Muscle of back (tissue), 11 donors: ENCODE measurements around the gene CCNI2. TPM values are rescaled to one million over a fixed set of nuclear protein-coding genes. Genes with fewer than 3 reads are reported as not detected.

Source experiments
- DNase-seq, 3 donors: peaks; one replicate each; pipeline versions ENCODE4 v3.0.0 to v3.0.0-alpha.2; 2013
- polyA plus RNA-seq, 10 donors: library from polyadenylated mRNA; unstranded; fragments of 120-200 nt; gene quantifications; one replicate each; pipeline ENCODE4 v1.2.1, GENCODE V29; 2013; ENCODE audit not compliant: insufficient read length in 10 of 10

The CCNI2 gene
- polyA plus RNA-seq, 10 donors = 0.40 to 1.9 (median 0.83) TPM; not detected in 1

- DNase-seq = no peak
Observed at GRCh38 chr5:132748522-132749000, 1.3 kb downstream of the CCNI2 start.

- DNase-seq = no peak
Observed at GRCh38 chr5:132749506-132749905, 2.3 kb downstream of the CCNI2 start.

DNA sequence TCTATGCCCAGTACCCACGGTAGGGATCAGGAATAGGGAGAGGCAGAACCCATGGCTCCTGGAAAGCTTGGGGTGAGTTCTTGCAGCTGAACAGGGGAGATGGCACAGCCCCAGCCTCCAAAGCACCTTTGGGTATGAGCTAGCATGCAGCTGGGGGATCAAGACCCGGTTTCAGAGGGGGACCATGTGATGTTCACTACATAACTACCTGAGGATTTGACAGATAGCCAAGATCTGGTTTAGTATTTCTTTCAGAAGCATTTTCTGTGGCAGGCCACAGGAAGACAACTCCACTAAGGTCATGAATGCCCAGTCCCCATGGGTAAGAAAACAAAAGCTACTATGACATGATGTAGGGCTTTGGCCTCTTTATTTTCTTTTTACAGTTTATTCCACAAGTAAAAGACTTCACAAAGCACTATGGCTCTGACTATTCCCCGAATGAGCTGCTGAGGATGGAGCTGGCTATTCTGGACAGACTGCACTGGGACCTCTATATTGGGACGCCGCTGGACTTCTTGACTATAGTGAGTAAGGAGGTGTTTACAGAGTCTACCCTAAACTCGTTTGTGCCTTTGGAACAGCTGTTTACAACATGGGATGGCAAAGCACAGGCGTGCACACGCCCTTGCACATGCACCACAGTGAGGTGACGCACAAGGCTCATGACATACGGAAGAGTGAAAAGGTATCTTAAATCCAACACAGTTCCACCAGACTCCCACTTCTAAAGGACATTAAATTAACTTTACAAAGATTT lies 3.4 kb downstream of the CCNI2 start:
- no peak for DNase-seq

DNA sequence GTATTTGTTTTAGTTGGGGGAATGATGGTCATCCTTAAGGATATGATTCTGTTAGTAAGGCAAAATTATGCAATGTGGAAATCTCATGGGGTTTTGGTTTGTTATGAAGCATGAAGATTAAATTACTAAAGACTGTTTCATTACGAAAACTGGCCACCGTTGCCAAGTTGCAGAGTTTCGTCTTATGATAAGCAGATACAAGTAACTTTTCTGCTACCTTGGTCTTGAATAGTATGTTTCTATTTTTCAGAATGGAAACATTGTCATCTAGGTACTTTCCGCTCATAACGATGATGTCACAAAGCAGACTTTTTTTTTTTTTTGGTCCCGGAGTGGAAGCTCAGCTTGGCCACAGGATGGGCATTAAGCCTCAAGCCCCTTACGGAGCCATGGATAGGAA lies 4.2 kb downstream of the CCNI2 start:
- DNase-seq = peak in 2 of 3 donors; percentile 35 to 37

DNA sequence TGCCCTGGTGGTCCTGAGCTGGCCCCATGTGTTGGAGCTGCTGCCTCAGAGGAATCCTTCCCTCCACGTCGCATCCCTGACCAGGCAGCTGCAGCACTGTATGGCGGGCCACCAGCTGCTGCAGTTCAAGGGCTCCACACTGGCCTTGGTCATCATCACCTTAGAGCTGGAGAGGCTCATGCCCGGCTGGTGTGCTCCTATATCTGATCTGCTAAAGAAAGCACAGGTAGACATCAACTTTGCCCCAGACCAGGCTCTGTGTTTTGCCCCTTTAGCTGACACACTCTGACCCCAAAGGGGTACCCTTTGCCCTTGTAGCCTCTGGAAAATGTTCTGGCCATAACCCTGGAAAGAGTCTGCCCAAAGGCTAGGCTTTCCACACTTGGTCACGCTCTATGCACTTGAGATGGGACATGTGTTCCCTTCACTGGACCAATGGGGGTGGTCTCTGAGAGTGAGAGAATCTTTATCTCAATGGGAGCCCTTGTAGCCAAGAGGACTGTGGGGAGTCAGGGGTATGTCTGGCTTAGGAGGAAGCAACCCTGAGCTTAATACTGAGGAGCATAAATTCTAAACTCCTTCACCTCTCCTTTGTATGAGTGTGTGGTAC lies 4.8 kb downstream of the CCNI2 start:
- no peak for DNase-seq

DNA sequence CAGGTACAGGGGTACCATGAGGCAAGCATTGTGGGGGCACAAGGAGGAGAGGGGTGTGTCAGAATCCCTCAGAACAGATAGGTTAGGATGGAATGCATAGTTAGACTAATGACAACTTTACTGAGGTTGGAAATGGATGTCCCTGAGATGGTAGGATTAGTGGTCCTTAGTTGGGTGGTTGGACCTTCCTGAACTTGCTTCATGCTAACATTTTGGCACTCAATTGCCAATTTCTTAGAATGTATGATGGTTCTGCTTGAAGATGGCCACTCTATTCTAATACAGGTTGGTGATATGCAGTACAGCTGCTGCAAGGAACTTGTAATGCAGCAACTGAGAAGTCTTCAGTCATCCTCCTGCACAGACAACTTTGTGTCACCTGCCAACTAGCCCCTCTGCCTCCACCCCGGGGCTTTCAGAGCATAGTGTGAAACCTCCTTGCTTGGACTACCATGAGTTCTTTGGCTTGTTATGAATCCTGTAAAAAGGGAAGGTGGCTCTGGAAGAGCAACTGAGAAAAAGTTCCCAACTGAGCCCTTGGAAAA lies 5.4 kb downstream of the CCNI2 start:
- DNase-seq = no peak

DNA sequence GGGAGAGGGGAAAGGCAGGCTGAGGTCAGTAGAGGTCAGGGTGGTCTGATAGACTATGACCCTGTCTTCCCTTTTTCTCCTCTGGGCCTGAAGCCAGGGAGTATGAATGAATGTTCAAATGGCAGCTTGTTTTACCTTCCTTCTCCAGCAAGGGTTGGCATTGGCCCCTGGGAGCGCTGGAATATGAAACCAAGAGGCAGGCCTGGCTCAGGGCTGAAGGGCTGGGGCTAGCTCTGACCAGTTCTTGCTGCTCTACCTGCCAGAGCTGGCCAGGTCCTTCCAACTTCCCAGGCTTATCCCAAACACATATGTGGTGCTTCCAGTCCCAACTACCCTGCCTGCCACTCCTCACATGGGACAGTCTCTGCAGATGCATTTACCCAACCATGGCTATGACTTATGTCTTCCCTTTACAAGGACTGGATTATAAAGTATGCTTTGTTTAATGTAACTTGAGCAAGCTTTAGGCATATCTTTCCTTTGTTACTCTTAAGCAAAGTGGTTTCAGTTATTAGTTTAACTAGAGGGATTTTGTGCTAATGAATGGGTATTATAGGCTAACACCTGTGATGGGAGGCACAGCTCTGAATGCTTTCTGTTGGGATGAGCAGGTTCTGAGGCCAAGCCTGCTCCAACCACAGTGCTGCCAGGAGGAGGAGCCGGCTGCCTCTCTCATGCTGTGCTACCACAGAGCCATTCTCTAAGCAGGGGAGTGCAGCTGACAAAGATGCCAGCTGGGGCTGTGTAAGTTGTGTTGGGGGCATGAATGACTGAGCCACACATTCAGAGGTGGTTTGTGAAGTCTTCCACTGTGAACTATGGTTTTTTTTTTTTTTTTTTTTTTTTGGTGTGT lies 6.1 kb downstream of the CCNI2 start:
- DNase-seq = no peak

GRCh38 chr5:132754111-132754510 lies 6.9 kb downstream of the CCNI2 start:
- no peak for DNase-seq

GRCh38 chr5:132754947-132755346 lies 7.7 kb downstream of the CCNI2 start:
- peak in 1 of 3 donors; percentile 42 for DNase-seq

DNA sequence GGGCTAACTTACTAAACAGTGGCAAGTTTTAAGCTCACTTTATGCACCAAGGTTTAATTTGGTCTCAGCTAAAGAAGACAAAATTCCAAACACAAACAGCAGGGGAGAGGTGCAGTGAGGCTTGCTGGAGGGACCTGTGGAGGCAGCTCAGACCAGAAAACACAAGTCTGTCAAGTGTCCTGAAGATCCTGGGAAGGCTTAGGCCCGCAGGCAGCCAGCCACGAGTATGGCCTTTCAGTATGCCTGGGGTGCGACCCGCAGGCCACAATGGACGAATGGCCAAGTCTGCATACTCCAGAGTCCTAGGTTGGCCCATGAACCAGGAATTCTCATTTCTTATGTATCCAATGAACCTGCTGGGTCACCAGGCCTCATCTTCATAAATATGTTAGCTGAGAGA lies 9.3 kb downstream of the CCNI2 start:
- no peak for DNase-seq

DNA sequence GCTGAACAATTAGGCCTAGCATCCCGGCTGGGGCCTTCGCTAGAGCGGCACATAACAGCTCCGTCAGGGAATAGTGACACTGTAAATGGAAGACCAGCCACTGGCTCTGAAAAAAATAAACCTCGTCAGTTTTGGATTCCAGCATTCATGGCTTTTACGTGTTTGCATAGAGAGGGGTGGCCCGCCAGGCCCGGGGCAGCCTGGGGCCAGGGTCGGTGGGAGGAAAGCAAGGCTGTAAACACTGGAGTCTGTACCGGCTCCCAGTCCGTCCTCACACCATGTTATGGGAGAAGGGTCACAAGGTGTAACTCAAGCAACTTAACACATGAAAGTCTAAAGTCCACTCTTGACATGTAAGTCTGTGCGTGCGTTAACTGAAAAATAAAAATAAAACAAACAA lies 11.2 kb downstream of the CCNI2 start:
- no peak for DNase-seq

DNA sequence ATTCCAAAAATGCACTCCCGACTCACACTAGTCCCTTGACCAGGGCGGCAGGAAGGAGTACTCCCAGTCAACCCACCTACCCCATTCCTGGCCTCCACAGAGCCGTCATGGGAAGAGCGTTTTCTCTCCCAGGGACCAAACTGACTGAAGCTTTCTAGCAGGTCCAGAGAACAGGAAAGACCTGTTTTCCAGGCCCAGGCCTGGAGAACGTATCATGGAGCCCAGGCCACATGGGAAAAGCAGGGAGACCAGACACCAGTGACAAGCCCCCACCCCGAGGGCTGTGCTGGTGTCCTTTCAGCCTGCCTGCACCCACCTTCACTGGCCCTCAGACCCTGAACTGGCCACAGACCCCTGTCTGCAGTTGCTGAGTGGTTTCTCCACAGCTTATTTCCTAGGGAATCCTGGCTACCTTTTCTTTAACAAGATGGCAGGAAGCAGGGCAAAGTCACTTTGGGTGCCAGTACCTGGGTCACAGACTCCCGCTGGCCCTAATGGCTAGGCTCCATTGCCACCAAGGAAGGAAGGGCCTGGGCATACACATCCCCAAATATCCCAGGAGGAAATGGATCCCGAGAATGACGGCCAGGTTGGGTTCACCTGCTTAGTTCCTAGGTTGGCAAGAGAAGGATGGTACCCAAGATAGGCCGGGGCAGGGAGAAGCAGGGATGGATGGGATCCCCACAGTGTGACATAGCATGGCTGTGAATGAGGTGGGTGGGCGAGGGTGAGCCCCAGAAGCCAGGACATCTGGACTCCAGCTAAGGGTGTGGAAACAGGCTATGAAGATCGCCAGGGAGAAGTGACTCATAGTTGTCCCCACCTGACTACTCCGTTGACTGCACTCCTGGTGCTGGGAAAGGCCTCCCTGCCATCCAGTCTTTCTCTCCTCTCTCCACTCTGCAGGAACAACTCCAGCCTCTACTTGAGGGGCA lies 12.2 kb downstream of the CCNI2 start:
- no peak for DNase-seq

GRCh38 chr5:132760049-132760420 lies 12.8 kb downstream of the CCNI2 start:
- DNase-seq = no peak

GRCh38 chr5:132760601-132761317 lies 13.5 kb downstream of the CCNI2 start:
- no peak for DNase-seq

DNA sequence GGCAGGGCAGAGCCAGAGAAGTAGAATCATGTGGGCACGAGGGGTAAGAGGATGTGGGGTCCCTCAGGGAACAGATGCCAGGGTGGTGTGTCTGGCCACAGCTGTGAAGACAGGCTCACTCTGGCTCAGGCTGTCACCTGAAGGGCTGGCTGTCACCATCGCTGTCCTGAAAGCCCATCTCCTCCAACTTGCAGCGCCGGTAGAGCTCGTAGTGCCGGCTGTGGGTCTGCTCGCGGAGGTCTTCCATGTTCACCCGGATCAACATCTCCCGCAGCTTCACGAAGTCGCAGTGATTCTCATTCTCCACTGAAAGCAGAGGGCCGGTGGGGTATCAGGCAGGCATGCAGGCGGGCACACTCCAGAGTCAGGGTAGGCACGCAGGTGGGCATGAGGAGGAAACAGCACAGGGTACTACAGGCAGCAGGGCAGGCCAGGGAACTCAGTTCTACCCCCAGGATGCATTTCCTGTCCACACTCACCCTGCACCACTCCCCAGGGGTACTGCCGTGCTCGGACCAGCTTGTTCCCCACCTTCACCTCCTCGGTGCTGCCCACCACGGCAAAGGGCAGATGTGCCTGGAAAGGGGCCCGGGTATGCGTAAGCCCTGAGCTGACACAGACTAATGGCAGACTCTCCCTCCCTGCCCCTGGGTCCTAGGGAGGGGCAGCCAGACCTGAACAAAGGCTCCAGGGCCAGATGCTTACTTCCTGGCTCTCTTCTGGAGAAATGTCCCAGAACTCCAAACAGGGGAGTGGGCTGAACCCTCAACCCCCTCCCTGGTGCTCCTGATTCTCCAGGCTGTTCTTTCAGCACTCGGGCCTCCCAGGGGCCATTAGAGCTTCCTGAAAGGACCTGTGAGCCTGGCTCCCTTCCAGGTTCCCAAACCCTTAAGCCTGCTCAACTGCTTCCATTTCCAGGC lies 14.4 kb downstream of the CCNI2 start:
- no peak for DNase-seq

GRCh38 chr5:132762246-132763000 lies 15.2 kb downstream of the CCNI2 start:
- DNase-seq = no peak

GRCh38 chr5:132763181-132764036 lies 16.2 kb downstream of the CCNI2 start:
- no peak for DNase-seq

DNA sequence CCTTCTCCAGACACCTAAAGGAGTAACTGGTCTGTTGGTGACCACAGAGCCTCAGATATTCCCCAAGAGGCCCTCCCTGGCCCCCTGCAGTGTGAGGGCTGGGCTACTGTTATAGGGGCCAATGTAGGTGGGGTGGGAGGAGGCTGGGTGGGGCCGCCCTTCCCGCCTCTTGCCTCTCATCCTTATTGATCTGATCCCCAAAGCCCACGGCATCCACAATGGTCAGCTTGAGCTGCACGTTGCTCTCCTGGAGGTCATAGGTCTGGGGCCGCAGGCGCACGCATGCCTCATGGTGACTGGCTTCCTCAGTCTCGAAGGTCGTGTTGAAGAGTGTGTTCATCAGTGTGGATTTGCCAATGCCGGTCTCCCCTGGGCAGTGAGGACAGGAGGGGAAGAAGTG lies 16.8 kb downstream of the CCNI2 start:
- DNase-seq = no peak
